Measurements from ENCODE around the gene TGFBR1.

DNA sequence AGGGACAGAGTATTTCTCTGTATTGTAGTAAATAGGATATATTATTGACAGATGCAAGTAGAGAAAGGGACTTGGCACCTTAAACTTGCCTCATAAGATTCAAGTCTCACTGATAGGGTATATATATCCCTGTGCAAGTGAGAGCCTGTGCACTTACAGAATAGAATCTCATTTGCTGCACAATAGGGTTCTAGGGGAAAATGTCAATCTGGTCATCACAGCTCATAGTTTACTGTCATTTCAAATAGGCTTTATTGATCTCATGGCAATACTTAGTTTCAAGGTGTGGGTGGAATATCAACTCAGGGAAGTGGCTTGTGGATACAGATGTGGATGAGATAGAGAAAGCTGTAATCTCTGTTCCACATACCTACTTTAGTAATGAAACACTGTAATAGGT is 42.3 kb downstream of the TGFBR1 start:
- no peak for TF ChIP-seq POLR2AphosphoS5 (IDR thresholded peaks at IDR 0.05)
- TF ChIP-seq, protein P1, sequence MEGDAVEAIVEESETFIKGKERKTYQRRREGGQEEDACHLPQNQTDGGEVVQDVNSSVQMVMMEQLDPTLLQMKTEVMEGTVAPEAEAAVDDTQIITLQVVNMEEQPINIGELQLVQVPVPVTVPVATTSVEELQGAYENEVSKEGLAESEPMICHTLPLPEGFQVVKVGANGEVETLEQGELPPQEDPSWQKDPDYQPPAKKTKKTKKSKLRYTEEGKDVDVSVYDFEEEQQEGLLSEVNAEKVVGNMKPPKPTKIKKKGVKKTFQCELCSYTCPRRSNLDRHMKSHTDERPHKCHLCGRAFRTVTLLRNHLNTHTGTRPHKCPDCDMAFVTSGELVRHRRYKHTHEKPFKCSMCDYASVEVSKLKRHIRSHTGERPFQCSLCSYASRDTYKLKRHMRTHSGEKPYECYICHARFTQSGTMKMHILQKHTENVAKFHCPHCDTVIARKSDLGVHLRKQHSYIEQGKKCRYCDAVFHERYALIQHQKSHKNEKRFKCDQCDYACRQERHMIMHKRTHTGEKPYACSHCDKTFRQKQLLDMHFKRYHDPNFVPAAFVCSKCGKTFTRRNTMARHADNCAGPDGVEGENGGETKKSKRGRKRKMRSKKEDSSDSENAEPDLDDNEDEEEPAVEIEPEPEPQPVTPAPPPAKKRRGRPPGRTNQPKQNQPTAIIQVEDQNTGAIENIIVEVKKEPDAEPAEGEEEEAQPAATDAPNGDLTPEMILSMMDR (IDR thresholded peaks at IDR 0.05): no peak
